ENCODE results near the gene CLDN5. TPM values are rescaled to one million over a fixed set of nuclear protein-coding genes. Genes with fewer than 3 reads are reported as not detected.

CLDN5 gene
- total and polyA plus RNA-seq, 12 donors = 19.8 to 102 (median 40.7) TPM

- no peaks in the 10 kb centered on the region for H3K27me3 ChIP-seq
- H3K4me3 ChIP-seq = no peak overlapping the region
- H3K27ac ChIP-seq = no peak overlapping the region
- WGBS, 2 donors = 96% methylated on average over 8 of the region's 8 CpGs
- peaks cover 0 to 16% (median 0%) of the 10 kb centered on the region in 9 donors for H3K36me3 ChIP-seq
- no peak for TF ChIP-seq CTCF (IDR thresholded peaks at IDR 0.05)
- DNase-seq = no peak
- H3K9me3 ChIP-seq = no peaks in the 10 kb centered on the region
- ATAC-seq = no peak
- peaks cover 0 to 7% (median 0%) of the 10 kb centered on the region in 9 donors for H3K4me1 ChIP-seq
- intact Hi-C loops (cut with DNase I) = loop anchor here in 2 of 10 donors (2.0 to 5.0 kb wide), 2 partner anchors 137 to 138 kb away; no protein-coding TSS in a partner anchor
Measured at GRCh38 chr22:19494001-19494560, 30.1 kb downstream of the CLDN5 start.

DNA sequence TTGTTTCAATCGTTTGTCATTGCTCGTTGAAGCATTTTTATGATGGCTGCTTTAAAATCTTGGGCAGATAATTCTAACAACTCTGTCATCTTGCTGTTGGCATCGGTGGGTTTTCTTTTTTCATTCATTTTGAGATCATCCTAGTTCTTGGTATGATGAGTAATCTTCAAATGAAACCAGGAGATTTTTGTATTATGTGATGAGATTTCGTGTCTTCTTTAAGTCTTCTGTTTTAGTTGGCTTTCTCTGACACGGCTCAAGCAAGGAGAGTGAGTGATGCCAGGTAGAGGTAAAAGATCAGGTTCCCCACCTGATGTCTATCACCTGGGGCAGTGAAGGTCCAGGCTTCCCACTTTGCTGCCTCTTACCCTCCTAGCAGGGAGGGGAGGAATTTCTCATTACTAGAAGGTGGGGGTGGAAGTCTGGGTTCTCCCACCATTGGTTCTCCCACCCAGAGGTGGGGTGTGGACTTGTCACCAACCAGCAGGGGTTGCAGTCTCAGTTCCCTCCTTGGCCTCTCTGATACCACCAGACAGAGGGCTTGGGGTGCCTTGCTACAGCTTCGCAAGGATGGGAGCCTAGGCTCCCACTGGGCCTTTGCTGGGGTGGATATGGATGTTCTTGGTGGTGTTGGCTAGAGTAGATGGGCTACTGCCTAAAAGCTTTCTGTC, 31.6 kb downstream of the CLDN5 start:
- Histone ChIP-seq H3K4me1 (peaks cover 0 to 11% (median 0%) of the 10 kb centered on the region in 9 donors), H3K9me3 (no peaks in the 10 kb centered on the region), H3K4me3 (no peak overlapping the region), H3K36me3 (peaks cover 0 to 13% (median 0%) of the 10 kb centered on the region in 9 donors), H3K27ac (no peak overlapping the region), H3K27me3 (no peaks in the 10 kb centered on the region)
- ATAC-seq = no peak
- no peak for TF ChIP-seq CTCF (IDR thresholded peaks at IDR 0.05)
- intact Hi-C loops (cut with DNase I) = loop anchor here in 1 of 10 donors (5.0 kb wide), 1 partner anchor 140 kb away; no protein-coding TSS in a partner anchor
- no peak for DNase-seq
- WGBS, 2 donors = 93 to 98% methylated on average over 6 of the region's 6 CpGs

DNA sequence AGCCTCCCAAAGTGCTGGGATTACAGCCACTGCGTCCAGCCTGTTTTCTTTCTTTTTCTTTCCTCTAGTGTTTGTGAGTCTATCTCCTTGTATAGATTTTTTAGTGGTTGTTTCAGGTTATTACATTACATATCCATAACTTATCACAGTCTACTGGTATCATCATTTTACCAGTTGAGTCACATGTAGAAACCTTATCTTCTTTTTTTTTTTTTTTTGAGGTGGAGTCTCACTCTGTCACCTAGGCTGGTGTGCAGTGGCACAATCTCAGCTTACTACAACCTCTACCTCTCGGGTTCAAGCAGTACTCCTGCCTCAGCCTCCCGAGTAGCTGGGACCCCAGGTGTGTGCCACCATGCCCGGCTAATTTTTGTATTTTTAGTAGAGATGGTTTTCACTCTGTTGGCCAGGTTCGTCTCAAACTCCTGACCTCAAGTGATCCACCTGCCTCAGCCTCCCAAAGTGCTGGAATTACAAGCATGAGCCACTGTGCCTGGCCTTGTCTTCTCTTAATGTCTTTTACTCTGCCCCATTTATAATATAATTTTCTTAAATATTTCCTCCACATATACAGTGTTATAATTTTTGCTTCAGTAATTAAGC, 33.5 kb downstream of the CLDN5 start:
- Histone ChIP-seq H3K9me3 (no peaks in the 10 kb centered on the region), H3K4me1 (peaks cover 0 to 6% (median 0%) of the 10 kb centered on the region in 9 donors), H3K27me3 (no peaks in the 10 kb centered on the region), H3K4me3 (no peak overlapping the region), H3K27ac (no peak overlapping the region), H3K36me3 (peaks cover 0 to 13% (median 0%) of the 10 kb centered on the region in 9 donors)
- no peak for TF ChIP-seq CTCF (IDR thresholded peaks at IDR 0.05)
- 96 to 98% methylated on average over 5 of the region's 5 CpGs for WGBS, 2 donors
- intact Hi-C loops (cut with DNase I) = loop anchor here in 1 of 10 donors (5.0 kb wide), 1 partner anchor 142 kb away; no protein-coding TSS in a partner anchor
- ATAC-seq = no peak
- no peak for DNase-seq
